Panc1 (cell line): Measurements from ENCODE around the gene AFF3. TPM values are rescaled to one million over a fixed set of nuclear protein-coding genes. Genes with fewer than 3 reads are reported as not detected.

ENCODE experiments used
- ATAC-seq: fragments of 200-7000 bp; cut with Tn5 transposase; 2 replicates; pipeline ENCODE4 v1.9.1; 2020; ENCODE audit warnings: mild to moderate bottlenecking, moderate library complexity
- BruUV-seq: library from RNA; stranded (reverse); fragments of 400-500 nt; replicated peaks from 2 replicates; lab custom pipeline; 2021; lab: Mats Ljungman, UMichigan
- CTCF ChIA-PET: fragments of 300-600 bp; sonication (Branson Sonifier 250); formaldehyde crosslinking; loops from one replicate; lab custom pipeline; 2022; ENCODE audit warnings: antibody characterized with exemption; lab: Charles Lee
- POLR2A ChIA-PET: fragments of 300-600 bp; sonication (Branson Sonifier 250); formaldehyde crosslinking; loops from one replicate; lab custom pipeline; 2022; ENCODE audit warnings: antibody characterized with exemption; lab: Charles Lee
- DNase-seq: peaks from one replicate; pipeline ENCODE4 v3.0.0-alpha.2; 2010; ENCODE audit warnings: low read depth, low spot score
- H3K27ac ChIP-seq: 2 replicates; pipeline ENCODE4 v1.5.1; 2011; ENCODE audit warnings: mild to moderate bottlenecking, low read length, inconsistent platforms
- H3K27me3 ChIP-seq: fragments of 200-500 bp; sonication (Bioruptor generic); 2 replicates; pipeline ENCODE4 v1.6.0; 2014; ENCODE audit warnings: low read length, inconsistent platforms; ENCODE audit not compliant: control insufficient read depth, insufficient read depth
- H3K36me3 ChIP-seq: fragments of 200-500 bp; sonication (Bioruptor generic); 2 replicates; pipeline ENCODE4 v1.5.1; 2014; ENCODE audit warnings: inconsistent platforms, mild to moderate bottlenecking, low read length, moderate library complexity; ENCODE audit not compliant: control insufficient read depth, insufficient read depth
- H3K4me1 ChIP-seq: 2 replicates; pipeline ENCODE4 v1.5.1; 2011; ENCODE audit warnings: inconsistent platforms, mild to moderate bottlenecking, low read length, moderate library complexity; ENCODE audit not compliant: control insufficient read depth, insufficient read depth
- H3K4me3 ChIP-seq, 2 experiments: 2 replicates each; pipeline ENCODE4 v1.5.1; 2011 to 2012; ENCODE audit warnings: low read depth in 2 of 2, low read length in 2 of 2, mild to moderate bottlenecking in 2 of 2, inconsistent platforms in 1 of 2, moderate library complexity in 1 of 2
- H3K9me3 ChIP-seq: fragments of 200-500 bp; sonication (Bioruptor generic); 2 replicates; pipeline ENCODE4 v1.5.1; 2014; ENCODE audit warnings: low read depth, mild to moderate bottlenecking, inconsistent platforms, low read length, moderate library complexity; ENCODE audit not compliant: control insufficient read depth, insufficient read depth
- POLR2AphosphoS5 ChIP-seq: IDR thresholded peaks from 2 replicates; pipeline ENCODE4 v1.6.1; 2012; ENCODE audit warnings: mild to moderate bottlenecking, low read depth, low read length, moderate library complexity
- REST ChIP-seq, 2 experiments: IDR thresholded peaks; 2 replicates each; pipeline ENCODE4 v1.6.1; 2011 to 2012; ENCODE audit warnings: low read depth in 2 of 2, control low read depth in 1 of 2, low read length in 1 of 2, mild to moderate bottlenecking in 1 of 2, moderate library complexity in 1 of 2; ENCODE audit not compliant: insufficient read depth in 1 of 2
- SIN3A ChIP-seq: IDR thresholded peaks from 2 replicates; pipeline ENCODE4 v1.6.1; 2012; ENCODE audit warnings: low read depth, mild to moderate bottlenecking, low read length, moderate library complexity, borderline replicate concordance; ENCODE audit not compliant: insufficient read depth
- TCF7L2 ChIP-seq: IDR thresholded peaks from 2 replicates; pipeline ENCODE4 v1.6.1; 2011; ENCODE audit warnings: mild to moderate bottlenecking, low read depth, low read length, inconsistent platforms
- in situ Hi-C: cut with HindIII; loops from 2 replicates; pipeline ENCODE4 v1.10.0; 2016; ENCODE audit warnings: low sequenced_read_pairs, low pct_unique_long_range_greater_than_20kb
- intact Hi-C: fragments of 100-400 bp; cut with micrococcal nuclease; formaldehyde crosslinking; loops from one replicate; pipeline ENCODE4 v1.10.0; 2022; ENCODE audit not compliant: unreplicated experiment
- total RNA-seq: library from RNA; stranded (reverse); gene quantifications from one replicate; pipeline ENCODE4 v1.2.1, GENCODE V29; 2021; ENCODE audit not compliant: unreplicated experiment
- TF ChIP-seq, protein P1 (sequence below): fragments of 450-650 bp; IDR thresholded peaks from 2 replicates; pipeline ENCODE4 v1.5.1; 2017; ENCODE audit warnings: mild to moderate bottlenecking

AFF3 gene
- total RNA-seq, 1 experiment from 2014 or later, result 2.2 TPM

GRCh38 chr2:100052650-100053049 is 89.7 kb downstream of the AFF3 start:
- peaks cover 5% of the 10 kb centered on the region for H3K27me3 ChIP-seq
- BruUV-seq, result no TSS peak
- DNase-seq (no peak), ATAC-seq (no peak)
- TF ChIP-seq REST (IDR thresholded peaks at IDR 0.05; ENCODE audit: insufficient read depth in 1 of 2, low read depth in 2 of 2, low read length in 1 of 2), result no peak
- H3K9me3 ChIP-seq, result no peaks in the 10 kb centered on the region
- H3K4me1 ChIP-seq, result no peaks in the 10 kb centered on the region
- CTCF ChIA-PET, result no interaction called here
- H3K27ac ChIP-seq, result no peak overlapping the region
- intact Hi-C loops (no loop called here), in situ Hi-C loops (no loop called here)
- no peak overlapping the region for H3K4me3 ChIP-seq
- POLR2A ChIA-PET, result no interaction called here
- H3K36me3 ChIP-seq, result no peaks in the 10 kb centered on the region

GRCh38 chr2:100051253-100051652 is 91.1 kb downstream of the AFF3 start:
- CTCF ChIA-PET, result no interaction called here
- H3K36me3 ChIP-seq, result no peaks in the 10 kb centered on the region
- BruUV-seq, result no TSS peak
- in situ Hi-C loops (no loop called here), intact Hi-C loops (no loop called here)
- H3K4me3 ChIP-seq, result no peak overlapping the region
- DNase-seq, result no peak
- H3K27ac ChIP-seq, result no peak overlapping the region
- no peak for TF ChIP-seq POLR2AphosphoS5
- TF ChIP-seq, protein P1, sequence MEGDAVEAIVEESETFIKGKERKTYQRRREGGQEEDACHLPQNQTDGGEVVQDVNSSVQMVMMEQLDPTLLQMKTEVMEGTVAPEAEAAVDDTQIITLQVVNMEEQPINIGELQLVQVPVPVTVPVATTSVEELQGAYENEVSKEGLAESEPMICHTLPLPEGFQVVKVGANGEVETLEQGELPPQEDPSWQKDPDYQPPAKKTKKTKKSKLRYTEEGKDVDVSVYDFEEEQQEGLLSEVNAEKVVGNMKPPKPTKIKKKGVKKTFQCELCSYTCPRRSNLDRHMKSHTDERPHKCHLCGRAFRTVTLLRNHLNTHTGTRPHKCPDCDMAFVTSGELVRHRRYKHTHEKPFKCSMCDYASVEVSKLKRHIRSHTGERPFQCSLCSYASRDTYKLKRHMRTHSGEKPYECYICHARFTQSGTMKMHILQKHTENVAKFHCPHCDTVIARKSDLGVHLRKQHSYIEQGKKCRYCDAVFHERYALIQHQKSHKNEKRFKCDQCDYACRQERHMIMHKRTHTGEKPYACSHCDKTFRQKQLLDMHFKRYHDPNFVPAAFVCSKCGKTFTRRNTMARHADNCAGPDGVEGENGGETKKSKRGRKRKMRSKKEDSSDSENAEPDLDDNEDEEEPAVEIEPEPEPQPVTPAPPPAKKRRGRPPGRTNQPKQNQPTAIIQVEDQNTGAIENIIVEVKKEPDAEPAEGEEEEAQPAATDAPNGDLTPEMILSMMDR, result no peak
- TF ChIP-seq TCF7L2, result no peak
- no peak for TF ChIP-seq REST (IDR thresholded peaks at IDR 0.05; ENCODE audit: insufficient read depth in 1 of 2, low read depth in 2 of 2, low read length in 1 of 2)
- no peak for TF ChIP-seq SIN3A
- H3K4me1 ChIP-seq, result no peaks in the 10 kb centered on the region
- POLR2A ChIA-PET, result no interaction called here
- no peak for ATAC-seq
- H3K27me3 ChIP-seq, result peaks cover 5% of the 10 kb centered on the region
- H3K9me3 ChIP-seq, result no peaks in the 10 kb centered on the region
